Muscle layer of duodenum (tissue), 2 donors: Measurements from ENCODE around the gene TGFBRAP1.
"Not testable (repeated sequence)": the region's sequence is repeated elsewhere in the genome, so short reads cannot be mapped to it uniquely, and the experiment has no call there.

Experiments
- H3K27ac ChIP-seq: one replicate; pipeline ENCODE4 v1.7.0; 2013; ENCODE audit warnings: mild to moderate bottlenecking, low read length
- H3K27me3 ChIP-seq: one replicate; pipeline ENCODE4 v1.7.0; 2013; ENCODE audit warnings: low read depth, mild to moderate bottlenecking, control low read depth, low read length
- H3K36me3 ChIP-seq, 2 donors: one replicate each; pipeline ENCODE4 v1.7.0; 2013; ENCODE audit warnings: low read length in 2 of 2, control low read depth in 1 of 2, mild to moderate bottlenecking in 1 of 2; ENCODE audit not compliant: insufficient read depth in 2 of 2, control insufficient read depth in 1 of 2
- H3K4me1 ChIP-seq, 2 donors: one replicate each; pipeline ENCODE4 v1.7.0; 2013; ENCODE audit warnings: low read length in 2 of 2, mild to moderate bottlenecking in 2 of 2, control low read depth in 1 of 2, moderate library complexity in 1 of 2; ENCODE audit not compliant: insufficient read depth in 2 of 2, control insufficient read depth in 1 of 2
- H3K4me3 ChIP-seq, 2 donors: one replicate each; pipeline ENCODE4 v1.7.0; 2013; ENCODE audit warnings: low read length in 2 of 2, low read depth in 1 of 2, mild to moderate bottlenecking in 1 of 2
- H3K9me3 ChIP-seq, 2 donors: one replicate each; pipeline ENCODE4 v1.7.0; 2013; ENCODE audit warnings: low read length in 2 of 2, control low read depth in 1 of 2, mild to moderate bottlenecking in 1 of 2; ENCODE audit not compliant: control insufficient read depth in 1 of 2
- donor health status: healthy.

Gene TGFBRAP1

GRCh38 chr2:105338020-105338385 is 8.5 kb upstream of the TGFBRAP1 start:
- Histone ChIP-seq H3K27me3 (no peaks in the 10 kb centered on the region), H3K27ac (peak overlapping the region; percentile 78), H3K36me3 (peaks cover 22 to 28% of the 10 kb centered on the region in 2 donors), H3K4me1 (peaks cover 0 to 26% of the 10 kb centered on the region in 2 donors), H3K4me3 (peak overlapping the region; percentile 76 to 94), H3K9me3 (no peaks in the 10 kb centered on the region)

- peaks cover 15 to 23% of the 10 kb centered on the region in 2 donors for H3K36me3 ChIP-seq
- H3K27me3 ChIP-seq: no peaks in the 10 kb centered on the region
- H3K9me3 ChIP-seq: no peaks in the 10 kb centered on the region
- peak within 1 kb of the TSS; percentile 96 for H3K27ac ChIP-seq
- H3K4me3 ChIP-seq: peak within 1 kb of the TSS; percentile 76 to 94
- H3K4me1 ChIP-seq: peaks cover 0 to 26% of the 10 kb centered on the region in 2 donors
Measured at GRCh38 chr2:105337122-105338019, 7.8 kb upstream of the TGFBRAP1 start, which contains the start of gene C2orf49. Gene C2orf49, plus strand, starts transcription at chr2:105337540. Its CDS starts 48 bp downstream, at chr2:105337588.

- Histone ChIP-seq H3K27ac (peak overlapping the region; percentile 96), H3K36me3 (peaks cover 11 to 17% of the 10 kb centered on the region in 2 donors), H3K27me3 (no peaks in the 10 kb centered on the region), H3K4me3 (peak overlapping the region; percentile 76 to 94), H3K4me1 (peaks cover 0 to 26% of the 10 kb centered on the region in 2 donors), H3K9me3 (no peaks in the 10 kb centered on the region)
Measured at GRCh38 chr2:105336786-105337121, 7.2 kb upstream of the TGFBRAP1 start.

DNA sequence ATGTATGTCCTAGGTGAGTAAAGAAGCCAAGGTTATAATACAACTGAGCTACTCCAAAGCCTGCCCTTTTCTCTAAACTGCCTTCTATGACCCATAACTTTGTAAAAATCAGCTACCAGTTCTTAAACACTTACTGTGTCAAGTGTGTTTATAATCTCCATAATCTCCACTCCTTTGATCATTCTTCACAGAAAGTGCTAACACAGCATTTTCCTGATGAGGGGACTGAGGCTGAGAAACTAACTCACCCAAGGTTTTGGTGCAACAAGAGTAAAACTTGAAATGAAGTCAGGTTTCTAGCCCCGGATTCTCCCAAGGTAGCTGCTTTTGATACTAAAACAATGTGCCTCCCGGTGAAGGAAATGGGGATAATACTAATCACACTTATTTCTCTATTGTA is 5.9 kb upstream of the TGFBRAP1 start:
- H3K4me3 ChIP-seq: no peak overlapping the region
- H3K9me3 ChIP-seq: no peaks in the 10 kb centered on the region
- peaks cover 0 to 5% of the 10 kb centered on the region in 2 donors for H3K36me3 ChIP-seq
- no peak overlapping the region for H3K27ac ChIP-seq
- peaks cover 0 to 26% of the 10 kb centered on the region in 2 donors for H3K4me1 ChIP-seq
- H3K27me3 ChIP-seq: no peaks in the 10 kb centered on the region

DNA sequence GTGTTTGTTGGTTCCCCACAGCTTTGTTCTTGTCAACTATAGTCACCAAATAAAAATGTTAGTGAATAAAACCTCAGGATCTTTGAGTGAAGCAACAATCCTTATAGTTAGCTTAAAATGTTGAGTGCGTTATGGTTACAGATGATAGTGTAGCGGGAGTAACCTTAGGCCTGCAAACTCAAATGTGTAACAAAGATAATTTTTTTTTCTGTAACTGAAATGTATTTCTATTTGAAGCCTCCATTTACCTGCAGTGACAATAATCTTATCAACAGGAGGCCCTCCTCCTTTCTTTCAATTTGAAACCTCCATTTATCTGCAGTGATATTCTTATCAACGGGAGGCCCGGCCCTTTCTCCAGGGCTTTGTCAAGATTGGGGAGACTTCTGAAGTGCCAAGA is 4.7 kb upstream of the TGFBRAP1 start:
- H3K4me1 ChIP-seq: peaks cover 0 to 28% of the 10 kb centered on the region in 2 donors
- no peaks in the 10 kb centered on the region for H3K27me3 ChIP-seq
- H3K4me3 ChIP-seq: no peak overlapping the region
- H3K27ac ChIP-seq: no peak overlapping the region
- H3K36me3 ChIP-seq: no peaks in the 10 kb centered on the region
- no peaks in the 10 kb centered on the region for H3K9me3 ChIP-seq

DNA sequence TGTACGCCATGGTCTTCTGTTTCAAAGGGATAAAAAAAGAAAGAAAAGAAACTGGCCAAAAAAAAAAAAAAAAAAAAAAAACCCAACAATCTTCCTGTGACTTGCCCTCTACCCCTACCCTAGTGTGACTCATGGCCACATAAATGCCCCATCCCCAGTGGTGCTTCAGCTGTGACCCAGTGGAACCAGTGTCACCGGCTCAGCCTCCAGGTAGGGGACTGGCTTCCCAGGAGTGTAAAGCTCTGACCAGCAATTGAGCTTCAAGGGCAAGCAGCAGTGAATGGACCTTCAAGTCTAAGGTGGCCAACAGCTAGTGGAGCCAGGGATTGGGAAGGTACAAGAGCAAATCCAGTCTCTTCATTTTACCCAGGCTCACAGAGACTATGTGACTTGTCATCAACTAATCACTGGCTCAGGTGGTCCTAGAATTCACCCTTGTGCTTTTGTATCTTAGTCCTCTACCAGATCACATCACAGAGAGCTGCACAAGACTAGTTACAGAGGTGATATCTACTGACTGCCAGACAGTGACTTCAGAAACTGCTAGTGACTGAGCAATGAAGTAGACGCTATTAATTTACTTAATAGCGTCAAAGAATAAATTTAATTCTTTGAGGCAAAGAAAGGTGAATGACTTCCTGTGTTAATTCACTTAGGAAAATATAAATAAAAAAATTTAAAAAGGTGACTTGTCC is 1.3 kb upstream of the TGFBRAP1 start:
- H3K36me3 ChIP-seq: no peaks in the 10 kb centered on the region
- H3K9me3 ChIP-seq: no peaks in the 10 kb centered on the region
- H3K4me1 ChIP-seq: peaks cover 0 to 18% of the 10 kb centered on the region in 2 donors
- H3K27me3 ChIP-seq: no peaks in the 10 kb centered on the region
- H3K27ac ChIP-seq: peak overlapping the region; percentile 58
- H3K4me3 ChIP-seq: peak overlapping the region; percentile 62 to 71

- peak overlapping the region; percentile 73 to 80 for H3K4me3 ChIP-seq
- H3K4me1 ChIP-seq: peaks cover 0 to 18% of the 10 kb centered on the region in 2 donors
- H3K27me3 ChIP-seq: no peaks in the 10 kb centered on the region
- no peaks in the 10 kb centered on the region for H3K9me3 ChIP-seq
- peaks cover 0 to 9% of the 10 kb centered on the region in 2 donors for H3K36me3 ChIP-seq
- H3K27ac ChIP-seq: peak overlapping the region; percentile 76
Measured at GRCh38 chr2:105329197-105329554, 359 bp downstream of the TGFBRAP1 start.

GRCh38 chr2:105328281-105329196 is 996 bp downstream of the TGFBRAP1 start:
- peak overlapping the region; percentile 76 for H3K27ac ChIP-seq
- H3K9me3 ChIP-seq: no peaks in the 10 kb centered on the region
- H3K27me3 ChIP-seq: no peaks in the 10 kb centered on the region
- H3K36me3 ChIP-seq: peaks cover 0 to 9% of the 10 kb centered on the region in 2 donors
- H3K4me1 ChIP-seq: peaks cover 0 to 18% of the 10 kb centered on the region in 2 donors
- H3K4me3 ChIP-seq: peak overlapping the region; percentile 73 to 80

- Histone ChIP-seq H3K27me3 (no peaks in the 10 kb centered on the region), H3K27ac (no peak overlapping the region), H3K36me3 (peaks cover 0 to 9% of the 10 kb centered on the region in 2 donors), H3K4me1 (peaks cover 0 to 18% of the 10 kb centered on the region in 2 donors), H3K4me3 (no peak overlapping the region), H3K9me3 (no peaks in the 10 kb centered on the region)
Measured at GRCh38 chr2:105327690-105328089, 1.8 kb downstream of the TGFBRAP1 start.

DNA sequence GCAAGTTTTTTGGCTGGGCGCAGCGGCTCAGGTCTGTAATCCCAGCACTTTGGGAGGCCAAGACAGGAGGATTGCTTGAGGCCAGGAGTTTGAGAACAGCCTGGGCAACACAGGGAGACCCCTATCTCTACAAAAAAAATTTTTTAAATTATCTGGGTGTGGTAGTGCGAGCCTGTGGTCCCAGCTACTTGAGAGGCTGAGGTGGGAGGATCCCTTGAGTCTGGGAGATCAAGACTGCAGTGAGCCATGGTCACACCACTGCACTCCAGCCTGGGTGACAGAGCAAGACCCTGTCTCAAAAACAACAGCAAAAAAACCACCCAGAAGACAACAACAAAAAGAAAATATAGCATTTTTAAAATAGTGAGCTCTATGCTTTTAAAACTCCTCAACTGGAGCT is 2.3 kb downstream of the TGFBRAP1 start:
- H3K36me3 ChIP-seq, H3K27ac ChIP-seq, H3K27me3 ChIP-seq, H3K9me3 ChIP-seq, H3K4me3 ChIP-seq: not testable (repeated sequence)
- peaks cover 0 to 18% of the 10 kb centered on the region in 2 donors for H3K4me1 ChIP-seq
